ENCODE results near the gene OGFRL1.

DNA sequence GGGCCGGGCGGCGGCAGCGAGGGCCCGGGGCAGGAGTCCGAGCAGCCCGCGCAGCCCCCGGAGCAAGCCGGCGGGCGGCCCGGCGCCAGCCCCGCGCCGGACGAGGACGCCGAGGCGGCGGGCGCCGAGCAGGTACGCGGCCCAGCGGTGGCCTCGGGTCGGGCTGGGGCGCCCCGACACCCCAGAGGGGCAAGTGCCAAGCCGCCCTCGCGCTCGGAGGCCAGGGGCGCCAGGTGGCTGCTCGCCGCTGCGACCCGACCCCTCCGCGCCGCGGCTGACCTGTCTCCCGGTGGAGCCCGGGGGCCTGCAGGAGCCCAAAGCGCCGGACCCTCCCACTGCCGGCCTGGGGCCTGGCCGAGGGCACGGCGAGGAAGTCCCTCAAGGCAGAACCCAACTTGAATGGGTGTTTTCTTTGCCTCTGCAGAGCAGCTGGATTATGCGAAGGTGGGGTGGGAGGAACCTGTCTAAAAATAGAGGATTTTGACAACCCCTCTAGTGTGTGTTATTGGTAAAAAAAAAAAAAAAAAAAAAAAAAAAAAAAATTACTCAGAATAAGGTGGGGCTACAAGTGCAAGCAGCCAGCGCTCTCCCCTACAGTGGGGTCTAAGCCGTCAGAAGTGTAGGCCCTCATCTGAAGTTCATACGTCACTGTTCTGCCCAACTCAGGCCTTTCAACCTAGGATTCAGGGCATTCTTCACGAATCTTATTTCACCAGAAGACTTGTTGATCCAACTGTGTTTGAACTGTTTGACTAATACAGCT lies 609 bp downstream of the OGFRL1 start:
- TF ChIP-seq, protein P1, sequence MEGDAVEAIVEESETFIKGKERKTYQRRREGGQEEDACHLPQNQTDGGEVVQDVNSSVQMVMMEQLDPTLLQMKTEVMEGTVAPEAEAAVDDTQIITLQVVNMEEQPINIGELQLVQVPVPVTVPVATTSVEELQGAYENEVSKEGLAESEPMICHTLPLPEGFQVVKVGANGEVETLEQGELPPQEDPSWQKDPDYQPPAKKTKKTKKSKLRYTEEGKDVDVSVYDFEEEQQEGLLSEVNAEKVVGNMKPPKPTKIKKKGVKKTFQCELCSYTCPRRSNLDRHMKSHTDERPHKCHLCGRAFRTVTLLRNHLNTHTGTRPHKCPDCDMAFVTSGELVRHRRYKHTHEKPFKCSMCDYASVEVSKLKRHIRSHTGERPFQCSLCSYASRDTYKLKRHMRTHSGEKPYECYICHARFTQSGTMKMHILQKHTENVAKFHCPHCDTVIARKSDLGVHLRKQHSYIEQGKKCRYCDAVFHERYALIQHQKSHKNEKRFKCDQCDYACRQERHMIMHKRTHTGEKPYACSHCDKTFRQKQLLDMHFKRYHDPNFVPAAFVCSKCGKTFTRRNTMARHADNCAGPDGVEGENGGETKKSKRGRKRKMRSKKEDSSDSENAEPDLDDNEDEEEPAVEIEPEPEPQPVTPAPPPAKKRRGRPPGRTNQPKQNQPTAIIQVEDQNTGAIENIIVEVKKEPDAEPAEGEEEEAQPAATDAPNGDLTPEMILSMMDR (IDR thresholded peaks at IDR 0.05; ENCODE audit: low read length) = no peak
- TF ChIP-seq EZH2 (IDR thresholded peaks at IDR 0.05; ENCODE audit: borderline replicate concordance, low read length) = no peak
